Ishikawa (cell line): Measurements from ENCODE around the gene DDX54.

Experiments used
- CEBPB ChIP-seq: IDR thresholded peaks from 2 replicates; pipeline ENCODE4 v1.6.1; 2012
- CREB1 ChIP-seq: IDR thresholded peaks from 2 replicates; pipeline ENCODE4 v1.6.1; 2012; ENCODE audit warnings: low read depth
- EGR1 ChIP-seq: IDR thresholded peaks from 2 replicates; pipeline ENCODE4 v1.6.1; 2012
- EP300 ChIP-seq: IDR thresholded peaks from 2 replicates; pipeline ENCODE4 v1.6.1; 2012; ENCODE audit warnings: borderline replicate concordance
- FOXM1 ChIP-seq: IDR thresholded peaks from 2 replicates; pipeline ENCODE4 v1.6.1; 2012; ENCODE audit warnings: low read depth, borderline replicate concordance
- NFIC ChIP-seq: IDR thresholded peaks from 2 replicates; pipeline ENCODE4 v1.6.1; 2012
- RAD21 ChIP-seq: IDR thresholded peaks from 2 replicates; pipeline ENCODE4 v1.6.1; 2012; ENCODE audit warnings: low read depth
- REST ChIP-seq: IDR thresholded peaks from 2 replicates; pipeline ENCODE4 v1.6.1; 2012; ENCODE audit warnings: low read depth, mild to moderate bottlenecking
- TAF1 ChIP-seq: IDR thresholded peaks from 2 replicates; pipeline ENCODE4 v1.6.1; 2012; ENCODE audit warnings: low read depth, mild to moderate bottlenecking
- TCF12 ChIP-seq: IDR thresholded peaks from 2 replicates; pipeline ENCODE4 v1.6.1; 2012; ENCODE audit warnings: low read depth
- TEAD4 ChIP-seq: IDR thresholded peaks from 2 replicates; pipeline ENCODE4 v1.6.1; 2012
- YY1 ChIP-seq: IDR thresholded peaks from 2 replicates; pipeline ENCODE4 v1.6.1; 2012; ENCODE audit warnings: low read depth
- ZBTB7A ChIP-seq: IDR thresholded peaks from 2 replicates; pipeline ENCODE4 v1.6.1; 2012; ENCODE audit warnings: low read depth
- TF ChIP-seq, protein P1 (sequence below): IDR thresholded peaks from 2 replicates; pipeline ENCODE4 v1.6.1; 2012
- TF ChIP-seq, protein P2 (sequence below): IDR thresholded peaks from 2 replicates; pipeline ENCODE4 v1.6.1; 2012

Gene DDX54

DNA sequence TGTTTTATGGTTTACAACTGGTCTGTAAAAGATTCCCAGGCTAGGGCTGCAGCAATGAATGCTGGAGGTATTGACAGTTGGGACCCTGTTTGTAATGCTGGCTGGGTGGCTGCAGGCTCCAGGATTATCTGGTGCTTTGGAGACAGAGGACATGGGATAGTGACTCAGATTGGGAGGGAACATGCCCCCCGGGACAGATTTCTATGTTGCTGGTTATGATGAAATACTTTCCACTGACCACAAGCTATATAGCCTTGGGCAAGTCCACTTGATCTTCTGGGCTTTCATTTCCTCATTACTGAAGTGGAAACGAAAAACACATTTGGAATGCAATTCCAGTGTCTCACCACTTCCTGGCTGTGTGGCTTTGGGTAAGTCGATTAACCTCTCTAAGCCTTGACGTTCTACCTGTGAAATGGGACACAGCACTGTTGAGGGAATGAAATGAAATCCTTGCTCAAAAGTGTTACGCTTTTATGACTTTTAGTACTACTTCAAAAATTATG is 29.7 kb upstream of the DDX54 start:
- no peak for TF ChIP-seq ZBTB7A
- TF ChIP-seq RAD21: no peak
- TF ChIP-seq NFIC: 0 out of 2 replicates have a peak, but pooled peaks have one; percentile 14
- TF ChIP-seq, protein P1, sequence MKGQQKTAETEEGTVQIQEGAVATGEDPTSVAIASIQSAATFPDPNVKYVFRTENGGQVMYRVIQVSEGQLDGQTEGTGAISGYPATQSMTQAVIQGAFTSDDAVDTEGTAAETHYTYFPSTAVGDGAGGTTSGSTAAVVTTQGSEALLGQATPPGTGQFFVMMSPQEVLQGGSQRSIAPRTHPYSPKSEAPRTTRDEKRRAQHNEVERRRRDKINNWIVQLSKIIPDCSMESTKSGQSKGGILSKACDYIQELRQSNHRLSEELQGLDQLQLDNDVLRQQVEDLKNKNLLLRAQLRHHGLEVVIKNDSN: no peak
- TF ChIP-seq, protein P2, sequence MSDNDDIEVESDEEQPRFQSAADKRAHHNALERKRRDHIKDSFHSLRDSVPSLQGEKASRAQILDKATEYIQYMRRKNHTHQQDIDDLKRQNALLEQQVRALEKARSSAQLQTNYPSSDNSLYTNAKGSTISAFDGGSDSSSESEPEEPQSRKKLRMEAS: 0 out of 2 replicates have a peak, but pooled peaks have one; percentile 25
- no peak for TF ChIP-seq YY1
- TF ChIP-seq REST: no peak; the same call in 1 of the 2 replicates
- no peak for TF ChIP-seq TAF1
- TF ChIP-seq TCF12: 0 out of 2 replicates have a peak, but pooled peaks have one; percentile 40
- TF ChIP-seq EP300: peak; percentile 74; the same call in 1 of the 2 replicates
- TF ChIP-seq EGR1: no peak
- no peak for TF ChIP-seq FOXM1
- peak; percentile 57 for TF ChIP-seq TEAD4
- no peak for TF ChIP-seq CREB1
- TF ChIP-seq CEBPB: peak; percentile 84

- no peak for TF ChIP-seq CEBPB
- TF ChIP-seq, protein P2: no peak
- no peak for TF ChIP-seq ZBTB7A
- no peak for TF ChIP-seq FOXM1
Observed at GRCh38 chr12:113211160-113211559, 25.9 kb upstream of the DDX54 start.

DNA sequence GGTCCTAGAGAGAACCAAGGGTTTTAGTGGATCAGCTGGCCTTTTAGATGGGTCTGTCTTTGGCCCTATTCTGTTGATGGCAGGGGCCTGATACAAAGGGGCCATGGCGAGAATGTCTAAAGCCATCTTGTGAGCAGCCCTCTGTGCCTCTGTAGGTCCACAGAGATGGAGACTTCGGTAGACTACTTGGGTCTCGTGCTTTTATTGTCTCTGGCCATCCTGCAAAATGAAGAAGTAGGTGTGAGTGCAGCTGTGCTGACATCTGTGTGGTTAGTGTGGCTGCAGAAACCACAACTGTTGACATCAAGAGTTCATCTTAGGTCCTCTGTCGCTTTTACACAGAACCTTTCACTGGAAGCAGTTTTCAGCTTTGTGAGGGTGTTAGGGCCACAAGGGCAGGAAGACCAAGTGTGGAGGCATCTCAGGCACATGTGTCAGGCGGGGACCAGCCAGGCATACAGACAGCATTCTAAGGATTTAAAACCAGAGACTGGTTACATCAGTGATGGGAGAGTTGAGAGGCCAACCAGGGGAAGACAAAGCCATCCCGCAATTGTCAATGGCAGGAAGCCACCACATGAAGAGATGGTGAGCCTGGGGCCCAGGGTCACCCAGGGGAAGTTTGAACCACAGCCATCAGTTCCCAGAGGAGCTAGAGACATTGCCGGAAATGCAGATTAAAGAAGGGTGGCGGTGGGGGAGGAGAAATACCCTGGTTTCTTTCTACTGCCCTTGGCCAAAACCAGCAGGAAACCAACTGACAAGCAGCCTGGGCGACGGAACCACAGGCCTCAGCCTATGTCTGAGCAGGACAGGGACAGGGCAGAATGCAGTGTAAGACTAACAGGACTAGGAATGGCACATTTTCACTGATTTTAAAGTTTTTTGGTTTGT is 23.0 kb upstream of the DDX54 start:
- TF ChIP-seq, protein P1: no peak
- no peak for TF ChIP-seq CEBPB
- TF ChIP-seq YY1: no peak
- TF ChIP-seq, protein P2: no peak
- no peak for TF ChIP-seq NFIC
- no peak for TF ChIP-seq TAF1
- TF ChIP-seq TCF12: no peak
- TF ChIP-seq EP300: no peak
- no peak for TF ChIP-seq RAD21
- no peak for TF ChIP-seq REST
- TF ChIP-seq ZBTB7A: no peak
- TF ChIP-seq CREB1: no peak
- no peak for TF ChIP-seq FOXM1
- no peak for TF ChIP-seq TEAD4
- TF ChIP-seq EGR1: no peak

GRCh38 chr12:113207613-113208040 is 22.3 kb upstream of the DDX54 start:
- TF ChIP-seq RAD21: no peak
- no peak for TF ChIP-seq TAF1
- TF ChIP-seq FOXM1: no peak
- no peak for TF ChIP-seq NFIC
- TF ChIP-seq, protein P1: no peak
- TF ChIP-seq ZBTB7A: no peak
- no peak for TF ChIP-seq EGR1
- no peak for TF ChIP-seq REST
- TF ChIP-seq YY1: no peak
- no peak for TF ChIP-seq TCF12
- TF ChIP-seq CEBPB: no peak
